A172 (cell line): ENCODE results near the gene CCDC83. TPM values are rescaled to one million over a fixed set of nuclear protein-coding genes. Genes with fewer than 3 reads are reported as not detected.
"Not testable (repeated sequence)": the region's sequence is repeated elsewhere in the genome, so short reads cannot be mapped to it uniquely, and the experiment has no call there.

ENCODE experiments used
- DNase-seq: peaks from one replicate; pipeline ENCODE4 v3.0.0-alpha.2; 2015; ENCODE audit warnings: low spot score
- total RNA-seq: library from RNA; depleted of rRNA; stranded (reverse); fragments of >200 nt; shearing (Covaris generic); gene quantifications from 2 replicates; pipeline ENCODE4 v1.2.3, GENCODE V29; 2014

The CCDC83 gene
- total RNA-seq, 1 experiment from 2014 or later: not detected

DNA sequence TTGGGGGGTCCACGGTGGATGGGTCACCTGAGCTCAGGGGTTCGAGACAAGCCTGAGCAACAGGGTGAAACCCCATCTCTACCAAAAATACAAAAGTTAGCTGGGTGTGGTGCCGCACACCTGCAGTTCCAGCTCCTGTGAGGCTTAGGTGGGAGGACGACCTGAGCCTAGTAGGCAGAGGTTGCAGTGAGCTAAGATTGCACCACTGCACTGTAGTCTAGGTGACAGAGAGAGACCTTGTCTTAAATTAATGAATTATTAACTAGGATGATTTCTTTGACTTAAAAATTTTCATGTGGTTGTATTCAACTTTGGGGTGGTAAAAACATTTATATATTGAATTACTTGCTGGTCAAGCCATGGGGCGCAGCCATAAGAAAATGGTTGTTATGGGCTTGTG is 33.9 kb downstream of the CCDC83 start:
- no peak for DNase-seq

- DNase-seq: peak; percentile 91
Observed at GRCh38 chr11:85889676-85890579, 34.7 kb downstream of the CCDC83 start.

DNA sequence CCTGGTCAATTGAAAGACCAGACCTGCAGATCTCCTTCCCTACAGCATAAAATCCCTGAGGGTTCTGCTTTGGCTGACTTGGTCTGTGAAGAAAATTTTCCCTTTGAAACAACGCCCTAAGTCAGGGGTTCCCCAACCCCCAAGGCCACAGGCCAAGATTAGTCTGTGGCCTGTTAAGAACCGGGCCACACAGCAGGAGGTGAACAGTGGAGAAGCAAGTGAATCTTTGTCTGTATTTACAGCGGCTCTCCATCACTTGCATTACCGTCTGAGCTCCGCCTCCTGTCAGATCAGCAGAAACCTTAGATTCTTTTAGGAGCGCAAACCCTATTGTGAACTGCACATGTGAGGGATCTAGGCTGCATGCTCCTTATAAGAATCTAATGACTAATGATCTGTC is 38.2 kb downstream of the CCDC83 start:
- peak; percentile 24 for DNase-seq

DNA sequence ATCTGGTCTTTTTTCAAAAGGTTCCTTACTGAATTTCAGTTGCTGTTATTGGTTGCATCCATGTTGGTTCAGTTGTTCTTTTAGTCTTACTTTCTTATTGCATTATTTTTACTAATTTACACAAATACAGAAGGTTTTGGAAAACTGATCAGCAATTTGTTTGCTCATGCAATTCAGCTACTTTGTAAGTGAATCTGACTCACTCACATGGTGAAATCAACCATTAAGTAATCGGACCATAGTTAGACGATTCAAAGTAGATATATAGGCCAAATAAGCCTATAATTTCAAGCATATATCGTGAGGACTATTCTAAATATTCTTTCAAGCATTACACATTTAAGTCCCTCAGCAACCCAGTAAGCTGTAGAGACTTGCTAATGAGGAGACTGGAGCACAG is 41.7 kb downstream of the CCDC83 start:
- DNase-seq: no peak

DNA sequence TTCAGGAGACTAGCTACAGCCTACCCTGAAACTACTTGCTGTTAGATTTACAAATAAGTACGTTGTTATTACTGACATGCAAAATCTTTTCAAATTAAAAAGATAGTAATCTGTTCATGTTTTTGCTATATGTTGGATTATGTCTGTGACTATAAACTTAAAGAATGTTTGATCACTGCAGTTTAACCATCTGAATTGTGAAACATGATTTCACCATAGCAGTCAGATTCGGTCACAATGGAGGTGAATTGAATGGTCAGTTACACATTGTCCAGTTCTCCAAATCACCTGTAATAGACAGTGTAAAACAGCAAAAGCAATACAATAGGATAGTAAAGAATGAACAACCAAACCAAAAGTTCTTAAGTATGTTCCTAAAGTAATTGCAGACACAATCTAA is 43.3 kb downstream of the CCDC83 start:
- DNase-seq: no peak

DNA sequence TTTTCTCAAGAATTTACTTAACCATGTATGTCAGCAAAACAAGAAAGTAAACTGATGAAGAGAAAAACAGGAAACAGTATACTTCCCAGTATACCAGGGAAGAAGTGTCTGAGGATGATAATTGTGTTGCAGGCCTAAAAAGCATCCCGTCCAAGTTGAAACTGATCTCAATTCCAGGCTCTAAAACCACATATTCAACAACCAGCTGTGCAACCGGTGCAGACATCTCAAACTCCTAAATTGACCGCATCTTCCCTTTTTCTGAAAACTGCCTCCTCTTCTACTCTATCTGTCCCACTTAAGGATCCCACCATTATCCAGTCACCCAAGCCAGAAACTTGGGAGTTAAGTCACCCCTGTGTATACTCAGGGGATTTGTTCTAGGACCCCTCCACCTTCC is 47.2 kb downstream of the CCDC83 start:
- no peak for DNase-seq

- DNase-seq: no peak
Observed at GRCh38 chr11:85903406-85903805, 48.2 kb downstream of the CCDC83 start.

GRCh38 chr11:85903811-85904210 is 48.6 kb downstream of the CCDC83 start:
- no peak for DNase-seq

GRCh38 chr11:85912414-85912813 is 57.2 kb downstream of the CCDC83 start:
- no peak for DNase-seq

DNA sequence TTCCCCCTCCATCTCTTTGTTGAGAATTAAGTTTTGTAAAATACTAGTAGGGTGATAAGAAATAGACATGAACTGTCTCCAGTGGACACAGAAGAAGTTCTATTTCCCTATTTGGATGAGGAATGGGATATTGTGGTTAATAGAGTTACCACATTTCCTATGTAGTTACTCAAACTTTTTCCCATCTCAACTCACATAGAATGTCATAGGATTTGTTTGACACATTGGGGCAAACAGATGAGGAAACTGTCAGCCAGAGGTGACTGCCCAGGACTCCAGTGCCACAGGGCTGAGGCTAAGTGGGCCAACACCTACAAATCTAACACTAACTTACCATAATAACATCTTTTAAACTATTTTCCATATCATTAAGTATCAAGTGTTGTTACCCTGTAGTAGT is 58.3 kb downstream of the CCDC83 start:
- DNase-seq: no peak

- DNase-seq: no peak
Observed at GRCh38 chr11:85914425-85914824, 59.2 kb downstream of the CCDC83 start.

DNA sequence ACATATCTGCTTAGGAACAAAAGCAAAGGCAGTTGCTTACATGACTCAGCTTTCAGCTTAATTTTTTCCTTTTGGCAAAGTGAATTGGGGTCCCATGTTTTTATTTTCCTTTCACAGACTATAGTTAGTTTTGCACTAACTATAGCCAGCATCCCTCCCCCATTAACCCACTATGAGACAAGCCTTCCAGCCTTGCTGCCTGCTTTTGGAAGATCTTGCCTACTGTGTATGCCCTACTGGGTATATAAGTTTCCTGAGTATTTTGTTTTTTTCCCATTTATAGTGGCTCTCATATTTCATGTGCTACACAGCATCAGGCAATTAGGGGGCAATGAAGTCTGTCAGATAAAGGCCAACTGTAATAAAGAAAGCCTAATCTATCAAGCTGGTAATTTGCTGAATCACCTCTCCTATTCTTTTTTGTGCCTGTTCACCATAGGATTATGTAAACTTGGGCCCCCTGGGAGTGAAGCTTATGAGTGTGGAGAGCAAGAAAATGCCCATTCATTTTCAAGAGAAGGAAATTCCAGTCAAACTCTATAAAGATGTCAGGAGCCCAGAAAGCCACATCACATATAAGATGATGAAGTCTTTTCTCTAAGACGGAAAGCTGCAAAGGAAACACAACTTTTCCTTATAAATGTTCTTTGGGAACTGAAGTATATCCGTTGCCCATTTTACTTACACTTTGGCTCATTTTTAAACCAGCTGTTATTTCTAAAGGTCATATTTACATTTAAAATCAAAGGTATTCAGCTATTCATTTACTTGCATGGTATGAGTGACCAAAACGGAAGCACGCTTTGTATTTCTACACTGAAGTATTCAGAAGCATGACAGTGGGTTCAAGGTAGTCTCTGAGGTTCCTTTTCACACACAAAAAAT is 64.0 kb downstream of the CCDC83 start:
- no peak for DNase-seq

DNA sequence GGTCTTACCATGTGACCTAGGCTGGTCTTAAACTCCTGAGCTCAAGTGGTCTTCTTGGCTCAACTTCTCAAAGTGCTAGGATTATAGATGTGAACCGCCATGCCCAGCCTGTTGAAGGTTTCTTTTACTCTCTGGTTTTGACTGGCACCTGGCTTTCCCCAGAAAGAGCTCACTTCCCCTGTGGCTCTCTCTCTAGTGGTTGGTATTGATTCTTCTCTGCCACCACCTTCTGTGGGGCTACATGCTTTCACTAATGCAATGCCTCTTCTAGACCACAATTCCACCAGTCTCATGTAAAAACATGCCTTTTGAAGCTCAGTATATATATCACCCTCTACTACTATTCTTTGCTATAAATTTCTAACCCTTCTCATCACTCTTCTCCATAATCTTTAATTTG is 67.2 kb downstream of the CCDC83 start:
- DNase-seq: no peak

GRCh38 chr11:85923455-85923854 is 68.3 kb downstream of the CCDC83 start:
- DNase-seq: no peak

DNA sequence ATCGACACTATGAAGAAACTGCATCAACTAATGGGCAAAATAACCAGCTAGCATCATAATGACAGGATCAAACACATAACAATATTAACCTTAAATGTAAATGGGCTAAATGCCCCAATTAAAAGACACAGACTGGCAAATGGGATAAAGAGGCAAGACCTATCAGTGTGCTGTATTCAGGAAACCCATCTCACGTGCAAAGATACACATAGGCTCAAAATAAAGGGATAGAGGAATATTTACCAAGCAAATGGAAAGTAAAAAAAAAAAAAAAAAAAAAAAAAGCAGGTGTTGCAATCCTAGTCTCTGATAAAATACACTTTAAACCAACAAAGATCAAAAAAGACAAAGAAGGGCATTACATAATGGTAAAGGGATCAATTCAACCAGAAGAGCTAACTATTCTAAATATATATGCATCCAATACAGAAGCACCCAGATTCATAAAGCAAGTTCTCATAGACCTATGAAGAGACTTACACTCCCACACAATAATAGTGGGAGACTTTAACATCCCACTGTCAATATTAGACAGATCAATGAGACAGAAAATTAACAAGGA is 71.6 kb downstream of the CCDC83 start:
- not testable (repeated sequence) for DNase-seq

- DNase-seq: no peak
Observed at GRCh38 chr11:85930879-85931366, 75.7 kb downstream of the CCDC83 start.

GRCh38 chr11:85934596-85935169 is 79.5 kb downstream of the CCDC83 start:
- DNase-seq: no peak

DNA sequence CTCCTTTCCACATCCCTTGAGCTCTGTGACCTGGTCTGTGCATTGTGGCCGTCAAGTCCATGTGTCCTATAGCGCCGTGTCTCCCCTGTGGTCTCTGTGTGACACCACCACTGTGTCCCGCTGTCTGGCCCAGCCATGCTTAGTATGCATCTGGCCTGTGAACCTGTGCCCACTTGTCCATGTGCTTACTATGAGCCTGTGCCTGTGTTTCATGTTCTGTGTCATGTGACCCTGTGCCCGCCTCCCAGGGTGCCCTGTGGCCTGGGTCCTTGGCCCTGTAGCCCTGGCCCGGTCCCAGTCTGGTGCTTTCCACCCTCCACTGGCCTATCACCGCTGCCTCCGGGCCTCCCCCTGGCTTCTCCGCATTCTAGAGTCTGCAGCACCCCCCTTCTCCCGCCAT is 80.6 kb downstream of the CCDC83 start:
- no peak for DNase-seq

GRCh38 chr11:85937835-85938234 is 82.7 kb downstream of the CCDC83 start:
- DNase-seq: no peak

DNA sequence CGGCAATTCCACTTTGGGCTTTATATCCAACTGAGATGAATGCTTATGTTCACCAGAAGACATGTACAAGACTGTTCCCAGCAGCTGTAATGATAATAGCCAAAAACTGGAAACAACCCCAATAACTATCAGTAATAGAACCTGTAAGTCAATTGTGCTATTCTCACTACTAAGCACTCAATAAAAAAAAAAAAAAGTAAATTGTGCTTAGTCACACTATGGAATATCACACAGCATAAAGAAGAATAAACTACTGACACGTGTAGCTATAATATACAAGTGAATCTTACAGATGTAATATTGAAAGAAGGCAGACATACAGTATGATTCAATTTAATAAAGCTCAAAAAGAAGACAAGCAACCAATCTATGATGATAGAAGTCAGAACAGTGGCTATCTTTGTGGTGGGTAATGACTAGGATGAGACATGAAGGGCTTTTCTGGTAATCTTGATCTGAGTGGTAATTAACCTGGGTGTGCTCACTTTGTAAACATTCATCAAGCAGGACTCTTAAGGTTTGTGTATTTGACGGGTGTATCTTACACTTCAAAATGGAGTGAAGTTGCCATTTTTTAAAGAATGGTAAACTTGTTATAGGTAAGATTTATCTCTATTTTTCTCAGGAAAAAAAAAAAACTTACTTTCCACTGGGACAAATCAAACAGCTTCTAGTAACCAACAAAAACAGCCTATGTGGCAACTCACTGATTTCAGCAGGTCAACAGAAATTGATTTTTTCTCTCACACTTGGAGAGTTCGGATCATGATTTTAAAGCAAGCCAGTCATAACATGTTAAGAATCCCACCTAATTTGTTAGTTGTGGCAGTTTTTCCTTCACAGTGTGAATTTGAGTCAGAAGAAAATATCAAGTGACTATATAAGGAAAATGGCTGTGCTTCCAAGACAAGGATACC is 84.2 kb downstream of the CCDC83 start:
- no peak for DNase-seq
